PFSK-1 (cell line): ENCODE results near the gene TMEM140.

Source experiments
- FOXP2 ChIP-seq: optimal IDR thresholded peaks from 2 replicates; pipeline ENCODE3; 2011; ENCODE audit warnings: borderline replicate concordance, control low read depth, inconsistent platforms; ENCODE audit not compliant: insufficient read depth; ENCODE audit errors: extremely low read length, extremely low read depth
- POLR2AphosphoS5 ChIP-seq: IDR thresholded peaks from 2 replicates; pipeline ENCODE4 v1.6.1; 2012; ENCODE audit warnings: low read depth, mild to moderate bottlenecking, control low read depth, low read length, moderate library complexity
- SIN3A ChIP-seq: IDR thresholded peaks from 2 replicates; pipeline ENCODE4 v1.6.1; 2012; ENCODE audit warnings: mild to moderate bottlenecking, low read length, moderate library complexity, borderline replicate concordance; ENCODE audit not compliant: insufficient read depth
- TAF1 ChIP-seq: IDR thresholded peaks from 2 replicates; pipeline ENCODE4 v1.6.1; 2012; ENCODE audit warnings: low read length, control low read depth, borderline replicate concordance; ENCODE audit not compliant: insufficient read depth
- TF ChIP-seq, protein P1 (sequence below), 2 experiments: IDR thresholded peaks; 2 replicates each; pipeline versions ENCODE4 v1.6.1 to v1.8.0; 2011 to 2012; ENCODE audit warnings: low read depth in 2 of 2, low read length in 2 of 2, control low read depth in 1 of 2, inconsistent platforms in 1 of 2, mild to moderate bottlenecking in 1 of 2, moderate library complexity in 1 of 2; ENCODE audit not compliant: insufficient read depth in 1 of 2

Gene TMEM140

DNA sequence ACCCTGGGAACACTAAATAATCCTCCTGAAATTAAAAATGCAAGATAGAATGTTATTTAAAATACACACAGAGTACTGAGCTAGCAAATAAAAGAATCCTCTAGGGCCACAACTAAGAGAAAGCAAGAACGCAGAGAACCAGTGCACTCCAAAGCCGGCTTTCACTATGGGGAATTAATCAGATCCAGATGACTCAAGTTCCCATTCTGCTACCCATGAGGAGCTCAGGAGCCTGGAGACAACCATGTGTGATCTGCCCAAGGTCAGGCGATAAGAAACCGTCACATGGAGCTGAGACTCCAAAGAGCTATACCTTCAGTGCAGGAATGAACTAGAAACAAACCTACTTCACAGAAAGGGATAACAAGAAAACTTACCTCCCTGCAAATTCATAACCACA, 42.1 kb downstream of the TMEM140 start:
- no peak for TF ChIP-seq FOXP2
- TF ChIP-seq, protein P1, sequence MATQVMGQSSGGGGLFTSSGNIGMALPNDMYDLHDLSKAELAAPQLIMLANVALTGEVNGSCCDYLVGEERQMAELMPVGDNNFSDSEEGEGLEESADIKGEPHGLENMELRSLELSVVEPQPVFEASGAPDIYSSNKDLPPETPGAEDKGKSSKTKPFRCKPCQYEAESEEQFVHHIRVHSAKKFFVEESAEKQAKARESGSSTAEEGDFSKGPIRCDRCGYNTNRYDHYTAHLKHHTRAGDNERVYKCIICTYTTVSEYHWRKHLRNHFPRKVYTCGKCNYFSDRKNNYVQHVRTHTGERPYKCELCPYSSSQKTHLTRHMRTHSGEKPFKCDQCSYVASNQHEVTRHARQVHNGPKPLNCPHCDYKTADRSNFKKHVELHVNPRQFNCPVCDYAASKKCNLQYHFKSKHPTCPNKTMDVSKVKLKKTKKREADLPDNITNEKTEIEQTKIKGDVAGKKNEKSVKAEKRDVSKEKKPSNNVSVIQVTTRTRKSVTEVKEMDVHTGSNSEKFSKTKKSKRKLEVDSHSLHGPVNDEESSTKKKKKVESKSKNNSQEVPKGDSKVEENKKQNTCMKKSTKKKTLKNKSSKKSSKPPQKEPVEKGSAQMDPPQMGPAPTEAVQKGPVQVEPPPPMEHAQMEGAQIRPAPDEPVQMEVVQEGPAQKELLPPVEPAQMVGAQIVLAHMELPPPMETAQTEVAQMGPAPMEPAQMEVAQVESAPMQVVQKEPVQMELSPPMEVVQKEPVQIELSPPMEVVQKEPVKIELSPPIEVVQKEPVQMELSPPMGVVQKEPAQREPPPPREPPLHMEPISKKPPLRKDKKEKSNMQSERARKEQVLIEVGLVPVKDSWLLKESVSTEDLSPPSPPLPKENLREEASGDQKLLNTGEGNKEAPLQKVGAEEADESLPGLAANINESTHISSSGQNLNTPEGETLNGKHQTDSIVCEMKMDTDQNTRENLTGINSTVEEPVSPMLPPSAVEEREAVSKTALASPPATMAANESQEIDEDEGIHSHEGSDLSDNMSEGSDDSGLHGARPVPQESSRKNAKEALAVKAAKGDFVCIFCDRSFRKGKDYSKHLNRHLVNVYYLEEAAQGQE (IDR thresholded peaks at IDR 0.05; ENCODE audit: insufficient read depth in 1 of 2, low read depth in 2 of 2, low read length in 2 of 2): no peak
- no peak for TF ChIP-seq TAF1
- no peak for TF ChIP-seq SIN3A
- no peak for TF ChIP-seq POLR2AphosphoS5

DNA sequence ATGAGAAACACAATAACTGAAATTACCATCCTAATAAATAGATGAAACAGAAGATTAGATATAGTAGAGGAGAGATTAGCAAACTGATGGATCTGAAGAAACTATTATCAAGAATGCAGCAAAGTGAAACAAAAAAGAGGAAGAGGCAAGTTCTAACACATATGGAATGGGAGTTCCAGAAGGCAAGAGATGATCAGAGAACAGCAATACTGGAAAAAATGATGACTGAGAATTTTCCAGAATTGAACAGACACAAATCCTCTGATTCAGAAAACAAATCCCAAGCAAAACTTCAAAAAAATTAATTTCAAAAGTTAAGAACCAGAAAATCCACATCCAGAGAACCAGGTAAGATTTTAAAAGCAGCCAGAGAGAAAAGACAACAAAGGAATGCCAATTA, 42.8 kb downstream of the TMEM140 start:
- TF ChIP-seq, protein P1 (IDR thresholded peaks at IDR 0.05; ENCODE audit: insufficient read depth in 1 of 2, low read depth in 2 of 2, low read length in 2 of 2): no peak
- TF ChIP-seq TAF1: no peak
- TF ChIP-seq FOXP2: no peak
- TF ChIP-seq SIN3A: no peak
- TF ChIP-seq POLR2AphosphoS5: no peak

DNA sequence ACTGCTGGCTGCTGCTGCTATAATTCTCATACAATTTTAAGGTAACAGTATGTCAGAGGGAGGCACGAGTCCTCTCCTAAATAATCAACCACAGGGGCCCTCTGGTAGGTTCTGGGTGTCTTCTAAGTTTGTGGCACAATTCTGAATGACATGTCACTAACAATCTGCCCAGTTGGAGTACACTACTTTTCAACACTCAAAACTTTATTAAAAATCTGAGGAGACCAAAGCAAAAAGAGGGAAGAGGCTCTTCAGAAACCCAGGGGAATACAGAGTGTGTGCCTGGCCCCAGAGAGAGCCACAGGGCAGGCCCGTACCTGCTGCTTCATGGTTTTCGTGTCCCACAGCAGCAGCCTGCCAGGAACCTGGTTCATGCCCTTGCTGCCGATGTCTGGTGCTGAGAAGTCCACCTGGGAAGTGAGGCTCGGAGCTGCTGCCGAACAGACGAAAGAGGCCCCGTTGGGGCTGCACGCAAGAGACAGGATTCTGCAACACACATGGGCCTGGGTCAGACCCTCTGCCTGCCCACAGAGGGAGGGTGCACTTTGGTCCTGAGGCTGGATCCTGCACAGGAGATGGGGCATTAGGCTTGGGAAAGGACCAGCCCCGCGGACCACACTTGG, 45.2 kb downstream of the TMEM140 start:
- TF ChIP-seq POLR2AphosphoS5: no peak
- TF ChIP-seq, protein P1 (IDR thresholded peaks at IDR 0.05; ENCODE audit: insufficient read depth in 1 of 2, low read depth in 2 of 2, low read length in 2 of 2): no peak
- TF ChIP-seq FOXP2: no peak
- TF ChIP-seq TAF1: no peak

DNA sequence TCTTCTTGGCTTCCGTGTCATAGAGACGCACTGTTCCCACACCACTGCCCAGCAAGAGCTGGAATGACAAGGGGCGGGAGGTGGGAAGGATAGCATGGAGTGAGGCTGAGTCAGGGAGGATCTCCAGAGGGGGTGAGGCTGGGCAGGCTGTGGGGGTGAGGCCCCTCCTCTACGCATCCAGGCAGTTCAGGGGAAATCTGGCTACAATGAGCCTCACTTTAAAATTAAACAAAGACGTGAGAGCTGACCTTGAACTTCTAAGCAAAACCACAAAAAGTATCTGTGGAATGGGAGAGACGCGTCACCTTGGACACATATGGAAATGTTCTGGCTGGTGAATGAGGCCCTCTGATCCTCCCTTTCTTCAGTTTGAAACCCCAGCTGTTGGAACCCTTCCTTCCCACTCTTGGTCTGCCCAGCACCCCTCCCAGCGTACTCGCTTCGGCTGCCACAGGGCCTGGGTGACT, 45.8 kb downstream of the TMEM140 start:
- TF ChIP-seq, protein P1 (IDR thresholded peaks at IDR 0.05; ENCODE audit: insufficient read depth in 1 of 2, low read depth in 2 of 2, low read length in 2 of 2): no peak
- TF ChIP-seq FOXP2: no peak
- TF ChIP-seq TAF1: no peak
- no peak for TF ChIP-seq POLR2AphosphoS5
- no peak for TF ChIP-seq SIN3A
